Activated T-helper 17 cell treated with anti-CD3 and anti-CD28 coated beads, Interleukin-2, amount 50 U/mL, for 72 hours (primary cell): ENCODE results near the gene TUBB6. TPM values are rescaled to one million over a fixed set of nuclear protein-coding genes. Genes with fewer than 3 reads are reported as not detected.

Experiments
- ATAC-seq: fragments of 150-1000 bp; cut with Tn5 transposase; replicated peaks from 2 replicates; pipeline ENCODE4 v1.10.0; 2021; ENCODE audit warnings: mild to moderate bottlenecking, moderate library complexity
- H3K27ac Mint-ChIP-seq: one replicate; pipeline ENCODE4 v1.8.0; 2022; ENCODE audit warnings: mixed read lengths
- H3K27me3 Mint-ChIP-seq: one replicate; pipeline ENCODE4 v1.8.0; 2022; ENCODE audit warnings: mixed read lengths
- H3K36me3 Mint-ChIP-seq: one replicate; pipeline ENCODE4 v1.8.0; 2022; ENCODE audit warnings: low read depth, mild to moderate bottlenecking, mixed read lengths
- H3K4me1 Mint-ChIP-seq: one replicate; pipeline ENCODE4 v1.8.0; 2022; ENCODE audit warnings: mixed read lengths
- H3K4me3 Mint-ChIP-seq: one replicate; pipeline ENCODE4 v1.8.0; 2022; ENCODE audit warnings: mild to moderate bottlenecking, mixed read lengths
- H3K9me3 Mint-ChIP-seq: one replicate; pipeline ENCODE4 v1.8.0; 2022; ENCODE audit warnings: mixed read lengths
- total RNA-seq, 2 donors: library from RNA; stranded (reverse); gene quantifications; one replicate each; pipeline ENCODE4 v1.2.3, GENCODE V29; 2022

TUBB6 gene
- total RNA-seq, 2 donors from 2014 or later, result 6.9 to 20.4 TPM

DNA sequence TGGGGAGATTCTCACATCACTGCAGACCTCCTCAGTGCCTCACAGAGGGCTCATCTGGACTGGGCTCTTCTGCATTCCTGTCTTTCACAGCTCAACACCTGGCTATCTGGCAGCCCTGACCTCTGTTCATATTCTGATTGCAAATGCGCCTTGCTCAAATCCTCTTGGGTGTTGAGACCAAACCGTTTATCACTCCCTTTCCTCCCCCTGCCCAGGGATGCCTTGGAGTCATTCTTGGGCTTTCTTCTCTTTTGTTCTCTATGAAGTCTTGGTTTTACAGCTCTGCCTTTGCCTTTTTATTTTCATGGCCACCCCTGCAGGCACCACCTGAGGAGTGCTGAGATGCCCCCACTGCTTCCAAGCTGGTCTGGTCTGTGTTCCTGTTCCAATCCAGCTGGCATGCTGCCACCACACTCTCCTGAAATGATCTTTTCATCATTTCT is 26.3 kb downstream of the TUBB6 start:
- Mint-ChIP-seq H3K9me3 (no peaks in the 10 kb centered on the region), H3K27me3 (no peaks in the 10 kb centered on the region), H3K4me1 (no peaks in the 10 kb centered on the region), H3K27ac (no peak overlapping the region), H3K4me3 (no peak overlapping the region), H3K36me3 (peaks cover 66% of the 10 kb centered on the region)
- ATAC-seq, result no peak

GRCh38 chr18:12334863-12335262 is 26.8 kb downstream of the TUBB6 start:
- no peak overlapping the region for H3K4me3 Mint-ChIP-seq
- H3K36me3 Mint-ChIP-seq, result peaks cover 65% of the 10 kb centered on the region
- H3K27me3 Mint-ChIP-seq, result no peaks in the 10 kb centered on the region
- H3K9me3 Mint-ChIP-seq, result no peaks in the 10 kb centered on the region
- ATAC-seq, result no peak
- no peak overlapping the region for H3K27ac Mint-ChIP-seq
- H3K4me1 Mint-ChIP-seq, result no peaks in the 10 kb centered on the region

GRCh38 chr18:12335503-12335902 is 27.5 kb downstream of the TUBB6 start:
- Mint-ChIP-seq H3K27ac (no peak overlapping the region), H3K27me3 (no peaks in the 10 kb centered on the region), H3K4me1 (no peaks in the 10 kb centered on the region), H3K9me3 (no peaks in the 10 kb centered on the region), H3K4me3 (no peak overlapping the region), H3K36me3 (peaks cover 66% of the 10 kb centered on the region)
- ATAC-seq, result no peak

- ATAC-seq, result no peak
- H3K4me1 Mint-ChIP-seq, result no peaks in the 10 kb centered on the region
- H3K9me3 Mint-ChIP-seq, result no peaks in the 10 kb centered on the region
- H3K27ac Mint-ChIP-seq, result no peak overlapping the region
- no peak overlapping the region for H3K4me3 Mint-ChIP-seq
- H3K36me3 Mint-ChIP-seq, result peaks cover 71% of the 10 kb centered on the region
- no peaks in the 10 kb centered on the region for H3K27me3 Mint-ChIP-seq
Measured at GRCh38 chr18:12336171-12336613, 28.2 kb downstream of the TUBB6 start.

DNA sequence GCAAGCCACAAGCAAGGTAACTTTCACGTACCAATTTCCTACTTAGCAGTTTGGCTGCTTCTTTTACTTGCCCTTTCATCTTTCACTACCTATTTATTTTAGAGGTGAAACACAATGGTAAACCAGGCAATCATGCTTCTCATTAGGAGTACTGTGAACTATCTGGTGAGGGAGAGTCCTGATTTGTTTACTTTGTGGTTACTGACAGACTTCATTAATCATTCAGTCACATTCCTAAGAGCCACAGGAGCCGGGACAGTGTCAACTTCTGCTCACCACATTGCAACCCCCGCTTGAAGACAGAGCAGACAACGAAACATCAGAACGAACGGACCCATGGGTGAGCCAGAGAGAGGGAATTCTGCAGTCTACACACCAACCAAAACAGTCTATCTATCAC is 28.8 kb downstream of the TUBB6 start:
- peaks cover 78% of the 10 kb centered on the region for H3K36me3 Mint-ChIP-seq
- ATAC-seq, result no peak
- H3K4me1 Mint-ChIP-seq, result no peaks in the 10 kb centered on the region
- H3K27ac Mint-ChIP-seq, result no peak overlapping the region
- H3K27me3 Mint-ChIP-seq, result no peaks in the 10 kb centered on the region
- H3K9me3 Mint-ChIP-seq, result no peaks in the 10 kb centered on the region
- no peak overlapping the region for H3K4me3 Mint-ChIP-seq

- H3K9me3 Mint-ChIP-seq, result no peaks in the 10 kb centered on the region
- H3K4me3 Mint-ChIP-seq, result no peak overlapping the region
- peaks cover 91% of the 10 kb centered on the region for H3K36me3 Mint-ChIP-seq
- H3K27ac Mint-ChIP-seq, result no peak overlapping the region
- H3K27me3 Mint-ChIP-seq, result no peaks in the 10 kb centered on the region
- H3K4me1 Mint-ChIP-seq, result no peaks in the 10 kb centered on the region
- no peak for ATAC-seq
Measured at GRCh38 chr18:12338382-12338781, 30.3 kb downstream of the TUBB6 start.

DNA sequence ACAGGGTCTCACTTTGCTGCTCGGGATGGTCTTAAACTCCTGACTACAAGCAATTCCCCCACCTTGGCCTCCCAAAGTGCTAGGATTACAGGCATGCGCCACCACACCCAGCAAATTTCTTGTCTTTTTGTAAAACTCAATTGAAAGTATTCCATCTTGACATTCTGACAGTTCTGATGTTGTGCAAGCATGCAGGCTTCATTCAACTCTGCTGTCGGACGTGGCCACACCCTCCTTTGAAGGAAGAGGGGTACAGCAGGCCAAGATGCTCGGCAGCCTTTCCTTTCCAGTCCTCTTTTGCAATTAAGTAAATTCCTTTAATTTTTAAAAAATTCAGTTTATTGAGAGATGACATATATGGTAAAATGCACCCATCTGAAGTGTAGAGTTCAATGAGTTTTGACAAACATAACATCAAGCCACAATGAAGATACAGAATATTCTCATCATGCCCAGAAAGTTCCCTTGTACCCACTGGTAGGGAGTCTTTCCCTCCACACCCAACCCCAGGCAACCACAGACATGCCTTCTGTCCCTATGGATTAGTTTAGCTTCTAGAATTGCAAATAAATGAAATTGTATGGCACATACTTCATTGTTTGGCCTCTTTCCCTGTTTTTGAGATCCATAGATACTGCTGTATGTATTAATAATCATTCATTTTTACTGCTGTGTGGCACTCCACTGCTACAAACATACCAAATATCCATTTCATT is 33.1 kb downstream of the TUBB6 start:
- ATAC-seq, result no peak
- H3K36me3 Mint-ChIP-seq, result peaks cover 92% of the 10 kb centered on the region
- H3K9me3 Mint-ChIP-seq, result no peaks in the 10 kb centered on the region
- H3K4me1 Mint-ChIP-seq, result no peaks in the 10 kb centered on the region
- no peak overlapping the region for H3K27ac Mint-ChIP-seq
- H3K27me3 Mint-ChIP-seq, result no peaks in the 10 kb centered on the region
- no peak overlapping the region for H3K4me3 Mint-ChIP-seq

DNA sequence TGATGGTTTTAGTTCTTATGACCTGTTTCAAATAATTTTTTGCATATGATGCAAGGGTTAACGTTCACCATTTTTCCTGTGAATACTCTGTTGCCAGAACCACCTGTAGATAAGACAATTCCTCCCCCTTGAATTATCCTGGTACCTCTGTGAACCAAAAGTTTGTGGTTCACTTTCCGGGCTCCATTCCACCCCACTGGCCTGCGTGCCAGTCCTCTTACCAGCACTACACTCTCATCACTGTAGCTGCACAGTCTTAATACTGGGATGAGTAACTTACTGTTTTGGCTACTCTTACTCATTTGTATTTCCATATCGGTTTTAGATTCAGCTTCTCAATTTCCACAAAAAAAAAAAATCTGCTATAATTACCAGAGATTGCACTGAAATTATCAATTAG is 34.6 kb downstream of the TUBB6 start:
- H3K4me3 Mint-ChIP-seq, result no peak overlapping the region
- H3K27me3 Mint-ChIP-seq, result no peaks in the 10 kb centered on the region
- H3K4me1 Mint-ChIP-seq, result no peaks in the 10 kb centered on the region
- peaks cover 92% of the 10 kb centered on the region for H3K36me3 Mint-ChIP-seq
- ATAC-seq, result no peak
- no peaks in the 10 kb centered on the region for H3K9me3 Mint-ChIP-seq
- H3K27ac Mint-ChIP-seq, result no peak overlapping the region

DNA sequence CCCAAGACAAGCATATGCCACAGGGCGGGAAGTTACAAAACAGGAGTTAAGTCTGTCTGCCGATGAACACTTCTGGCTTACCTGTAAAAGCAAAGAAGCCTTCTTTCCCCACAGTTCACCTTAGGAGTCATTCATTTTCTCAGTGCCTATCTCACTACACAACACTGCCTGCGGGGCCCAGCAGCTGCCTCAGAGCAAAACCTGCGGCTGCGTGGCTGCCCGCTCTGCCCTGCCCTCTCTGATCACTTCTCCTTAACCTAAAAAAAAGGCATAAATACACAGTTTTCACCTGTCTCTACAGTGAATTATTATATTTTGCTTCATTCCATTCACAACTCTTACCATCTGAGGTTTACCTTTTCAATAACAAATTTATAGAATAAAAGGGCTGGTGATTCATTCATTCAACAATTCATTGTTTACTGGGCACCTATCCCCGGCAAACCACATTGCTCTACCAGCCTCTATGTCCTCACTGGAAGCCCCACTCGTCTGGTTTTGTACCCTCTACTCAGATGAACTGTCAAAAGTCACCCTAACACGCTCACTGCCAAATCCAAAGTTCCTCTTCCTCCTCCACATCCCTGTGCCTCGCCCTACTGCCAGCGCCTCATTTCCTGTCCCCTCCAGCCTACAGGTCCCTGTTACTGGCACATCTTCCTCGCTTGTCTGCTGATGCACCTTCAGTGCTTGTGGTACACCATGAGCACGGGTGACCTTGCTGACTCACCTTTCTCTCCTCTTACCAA is 37.6 kb downstream of the TUBB6 start:
- Mint-ChIP-seq H3K4me1 (no peaks in the 10 kb centered on the region), H3K36me3 (peaks cover 98% of the 10 kb centered on the region), H3K27ac (no peak overlapping the region), H3K4me3 (no peak overlapping the region), H3K27me3 (no peaks in the 10 kb centered on the region), H3K9me3 (no peaks in the 10 kb centered on the region)
- ATAC-seq, result no peak

GRCh38 chr18:12346240-12346565 is 38.2 kb downstream of the TUBB6 start:
- Mint-ChIP-seq H3K4me1 (no peaks in the 10 kb centered on the region), H3K27ac (no peak overlapping the region), H3K4me3 (no peak overlapping the region), H3K36me3 (peaks cover 99% of the 10 kb centered on the region), H3K9me3 (no peaks in the 10 kb centered on the region), H3K27me3 (no peaks in the 10 kb centered on the region)
- ATAC-seq, result no peak

DNA sequence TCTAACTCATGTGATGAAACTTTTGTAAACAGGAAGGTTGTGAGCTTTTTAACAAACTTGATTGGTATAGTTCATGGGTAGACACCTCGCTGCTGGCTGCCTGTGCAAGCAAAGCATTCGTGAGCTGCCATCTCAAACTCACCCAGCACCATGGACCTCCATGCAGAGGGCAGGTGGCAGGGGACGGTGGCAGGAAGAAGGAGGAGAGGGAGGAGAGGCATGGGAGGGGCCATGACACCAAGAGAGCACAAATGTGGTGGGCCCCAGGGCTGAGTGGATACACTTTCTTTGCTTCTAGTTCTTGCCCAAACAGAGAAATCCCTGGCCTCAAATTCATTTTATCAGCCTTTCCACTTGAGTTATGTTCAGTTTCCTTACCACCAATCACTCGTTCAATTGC is 39.9 kb downstream of the TUBB6 start:
- ATAC-seq, result no peak
- Mint-ChIP-seq H3K27me3 (no peaks in the 10 kb centered on the region), H3K9me3 (no peaks in the 10 kb centered on the region), H3K4me3 (no peak overlapping the region), H3K27ac (no peak overlapping the region), H3K36me3 (peaks cover 99% of the 10 kb centered on the region), H3K4me1 (no peaks in the 10 kb centered on the region)

DNA sequence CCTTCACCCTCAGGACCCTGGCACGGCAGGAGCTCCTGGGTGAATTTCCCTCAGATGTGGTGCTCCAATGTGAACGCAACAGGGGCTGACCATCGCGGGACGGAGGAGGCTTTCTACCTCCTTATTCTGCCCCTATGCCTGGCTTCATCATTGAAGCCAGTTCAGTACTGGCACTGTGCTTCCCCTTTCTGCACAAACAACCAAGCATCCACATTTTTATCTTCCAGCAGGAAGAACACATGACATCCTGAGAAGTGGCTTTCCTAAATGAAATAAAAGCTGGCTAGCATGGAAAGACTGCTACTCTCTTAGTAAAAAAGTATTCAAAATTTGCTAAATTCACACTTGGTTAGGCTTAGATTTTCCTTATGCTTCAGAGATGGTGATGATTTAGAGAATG is 44.1 kb downstream of the TUBB6 start:
- H3K4me3 Mint-ChIP-seq, result no peak overlapping the region
- H3K27ac Mint-ChIP-seq, result no peak overlapping the region
- no peaks in the 10 kb centered on the region for H3K27me3 Mint-ChIP-seq
- no peak for ATAC-seq
- peaks cover 9% of the 10 kb centered on the region for H3K4me1 Mint-ChIP-seq
- peaks cover 99% of the 10 kb centered on the region for H3K36me3 Mint-ChIP-seq
- H3K9me3 Mint-ChIP-seq, result no peaks in the 10 kb centered on the region

- Mint-ChIP-seq H3K4me1 (peaks cover 2% of the 10 kb centered on the region), H3K36me3 (peaks cover 100% of the 10 kb centered on the region), H3K27ac (no peak overlapping the region), H3K4me3 (no peak overlapping the region), H3K9me3 (no peaks in the 10 kb centered on the region), H3K27me3 (no peaks in the 10 kb centered on the region)
- no peak for ATAC-seq
Measured at GRCh38 chr18:12359515-12359927, 51.5 kb downstream of the TUBB6 start.

- peak; percentile 61 for ATAC-seq
- Mint-ChIP-seq H3K4me3 (no peak overlapping the region), H3K9me3 (no peaks in the 10 kb centered on the region), H3K4me1 (no peaks in the 10 kb centered on the region), H3K36me3 (peaks cover 100% of the 10 kb centered on the region), H3K27ac (no peak overlapping the region), H3K27me3 (no peaks in the 10 kb centered on the region)
Measured at GRCh38 chr18:12361770-12362378, 53.8 kb downstream of the TUBB6 start.
